Mammary epithelial cell (primary cell): Measurements from ENCODE around the gene RPL39L.
"Not testable (repeated sequence)": the region's sequence is repeated elsewhere in the genome, so short reads cannot be mapped to it uniquely, and the experiment has no call there.

Source experiments
- EZH2 ChIP-seq: IDR thresholded peaks from 2 replicates; pipeline ENCODE4 v1.6.1; 2012; ENCODE audit warnings: low read length, inconsistent platforms, borderline replicate concordance
- TF ChIP-seq, protein P1 (sequence below), 2 donors: IDR thresholded peaks in 1 of 2; conservative IDR thresholded peaks in 1 of 2; 2 replicates each; pipeline ENCODE4 v1.5.1; 2011 to 2012; ENCODE audit warnings: inconsistent platforms in 2 of 2, low read length in 2 of 2, mild to moderate bottlenecking in 2 of 2, control low read depth in 1 of 2, low read depth in 1 of 2; ENCODE audit not compliant: insufficient read depth in 1 of 2; ENCODE audit errors: extremely low read depth in 1 of 2

DNA sequence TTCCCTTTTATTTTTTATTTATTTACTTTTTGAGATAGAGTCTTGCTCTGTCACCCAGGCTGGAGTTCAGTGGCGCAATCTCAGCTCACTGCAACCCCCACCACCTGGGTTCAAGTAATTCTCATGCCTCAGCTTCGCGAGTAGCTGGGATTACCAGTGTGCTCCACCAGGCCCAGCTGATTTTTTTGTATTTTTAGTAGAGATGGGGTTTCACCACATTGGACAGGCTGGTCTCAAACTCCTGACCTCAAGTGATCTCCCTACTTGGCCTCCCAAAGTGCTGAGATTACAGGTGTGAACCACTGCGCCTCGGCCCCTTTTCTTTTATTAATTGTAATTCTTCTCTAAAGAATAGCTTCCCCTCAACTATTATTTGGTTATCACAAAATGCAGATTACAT lies 31.6 kb upstream of the RPL39L start:
- TF ChIP-seq, protein P1, sequence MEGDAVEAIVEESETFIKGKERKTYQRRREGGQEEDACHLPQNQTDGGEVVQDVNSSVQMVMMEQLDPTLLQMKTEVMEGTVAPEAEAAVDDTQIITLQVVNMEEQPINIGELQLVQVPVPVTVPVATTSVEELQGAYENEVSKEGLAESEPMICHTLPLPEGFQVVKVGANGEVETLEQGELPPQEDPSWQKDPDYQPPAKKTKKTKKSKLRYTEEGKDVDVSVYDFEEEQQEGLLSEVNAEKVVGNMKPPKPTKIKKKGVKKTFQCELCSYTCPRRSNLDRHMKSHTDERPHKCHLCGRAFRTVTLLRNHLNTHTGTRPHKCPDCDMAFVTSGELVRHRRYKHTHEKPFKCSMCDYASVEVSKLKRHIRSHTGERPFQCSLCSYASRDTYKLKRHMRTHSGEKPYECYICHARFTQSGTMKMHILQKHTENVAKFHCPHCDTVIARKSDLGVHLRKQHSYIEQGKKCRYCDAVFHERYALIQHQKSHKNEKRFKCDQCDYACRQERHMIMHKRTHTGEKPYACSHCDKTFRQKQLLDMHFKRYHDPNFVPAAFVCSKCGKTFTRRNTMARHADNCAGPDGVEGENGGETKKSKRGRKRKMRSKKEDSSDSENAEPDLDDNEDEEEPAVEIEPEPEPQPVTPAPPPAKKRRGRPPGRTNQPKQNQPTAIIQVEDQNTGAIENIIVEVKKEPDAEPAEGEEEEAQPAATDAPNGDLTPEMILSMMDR (conservative IDR thresholded peaks at IDR 0.05 in 1 of 2, IDR thresholded peaks at IDR 0.05 in 1 of 2; ENCODE audit: extremely low read depth in 1 of 2, insufficient read depth in 1 of 2, low read depth in 1 of 2, low read length in 2 of 2), result not testable (repeated sequence)
- not testable (repeated sequence) for TF ChIP-seq EZH2
